ENCODE results near the gene IRF8. TPM values are rescaled to one million over a fixed set of nuclear protein-coding genes. Genes with fewer than 3 reads are reported as not detected.

The IRF8 gene
- total RNA-seq, 1 donor from 2014 or later = 3.7 TPM

Small RNA genes lying within 50 kb of the gene (small RNA-seq; reads per million reads assigned to genes)
- gene MIR6774 = not detected

Other genes starting within 250 kb of the IRF8 start
- 4.9 TPM for gene GINS2, start 210.2 kb upstream of the IRF8 start, total RNA-seq
- gene C16orf74, start 148.1 kb upstream of the IRF8 start, total RNA-seq = 0.82 TPM
- gene EMC8, start 99.6 kb upstream of the IRF8 start, total RNA-seq = 16.3 TPM
- 228 TPM for gene COX4I1, start 99.5 kb upstream of the IRF8 start, total RNA-seq